ENCODE data around the gene CNPY4.
"Not testable (repeated sequence)": the region's sequence is repeated elsewhere in the genome, so short reads cannot be mapped to it uniquely, and the experiment has no call there.

Gene CNPY4

GRCh38 chr7:100122067-100122466 is 2.6 kb downstream of the CNPY4 start:
- H3K36me3 Mint-ChIP-seq (ENCODE audit: low read depth) = peaks cover 5% of the 10 kb centered on the region
- no peaks in the 10 kb centered on the region for H3K27me3 Mint-ChIP-seq
- peaks cover 50% of the 10 kb centered on the region for H3K4me1 Mint-ChIP-seq (ENCODE audit: low read depth)
- H3K9me3 Mint-ChIP-seq = no peaks in the 10 kb centered on the region
- no peak overlapping the region for H3K4me3 Mint-ChIP-seq
- H3K27ac Mint-ChIP-seq = peak overlapping the region; percentile 21

- no peaks in the 10 kb centered on the region for H3K27me3 Mint-ChIP-seq
Observed at GRCh38 chr7:100122568-100122967, 3.1 kb downstream of the CNPY4 start.

GRCh38 chr7:100124301-100125230 is 5.1 kb downstream of the CNPY4 start:
- H3K27ac Mint-ChIP-seq = peak overlapping the region; percentile 62
- H3K27me3 Mint-ChIP-seq = no peaks in the 10 kb centered on the region
- no peaks in the 10 kb centered on the region for H3K9me3 Mint-ChIP-seq
- H3K36me3 Mint-ChIP-seq (ENCODE audit: low read depth) = peaks cover 5% of the 10 kb centered on the region
- peaks cover 44% of the 10 kb centered on the region for H3K4me1 Mint-ChIP-seq (ENCODE audit: low read depth)
- peak overlapping the region; percentile 99 for H3K4me3 Mint-ChIP-seq

More at GRCh38 chr7:100122568-100122967, 3.1 kb downstream of the CNPY4 start:
- peaks cover 5% of the 10 kb centered on the region for H3K36me3 Mint-ChIP-seq (ENCODE audit: low read depth)
- H3K27ac Mint-ChIP-seq = no peak overlapping the region
- no peaks in the 10 kb centered on the region for H3K9me3 Mint-ChIP-seq
- H3K4me1 Mint-ChIP-seq (ENCODE audit: low read depth) = peaks cover 50% of the 10 kb centered on the region
- H3K4me3 Mint-ChIP-seq = no peak overlapping the region

GRCh38 chr7:100126239-100126930 is 7.0 kb downstream of the CNPY4 start:
- Mint-ChIP-seq H3K4me1 (ENCODE audit: low read depth) (peaks cover 36% of the 10 kb centered on the region), H3K27ac (peak overlapping the region; percentile 99), H3K36me3 (ENCODE audit: low read depth) (peaks cover 5% of the 10 kb centered on the region), H3K27me3 (no peaks in the 10 kb centered on the region), H3K4me3 (peak overlapping the region; percentile 99), H3K9me3 (no peaks in the 10 kb centered on the region)

GRCh38 chr7:100126931-100127865 is 7.8 kb downstream of the CNPY4 start, which contains the start of gene MBLAC1:
TSS of gene MBLAC1 (plus strand) at chr7:100126967. CDS start at chr7:100127396, 429 bp downstream.
- Mint-ChIP-seq H3K27me3 (no peaks in the 10 kb centered on the region), H3K36me3 (ENCODE audit: low read depth) (peaks cover 5% of the 10 kb centered on the region), H3K4me3 (peak within 1 kb of the TSS; percentile 99), H3K4me1 (ENCODE audit: low read depth) (peaks cover 40% of the 10 kb centered on the region), H3K9me3 (no peaks in the 10 kb centered on the region), H3K27ac (peak within 1 kb of the TSS; percentile 99)

GRCh38 chr7:100127866-100128636 is 8.6 kb downstream of the CNPY4 start:
- no peaks in the 10 kb centered on the region for H3K9me3 Mint-ChIP-seq
- H3K4me3 Mint-ChIP-seq = peak overlapping the region; percentile 99
- peaks cover 46% of the 10 kb centered on the region for H3K4me1 Mint-ChIP-seq (ENCODE audit: low read depth)
- H3K27me3 Mint-ChIP-seq = no peaks in the 10 kb centered on the region
- peak overlapping the region; percentile 7 for H3K27ac Mint-ChIP-seq
- peaks cover 5% of the 10 kb centered on the region for H3K36me3 Mint-ChIP-seq (ENCODE audit: low read depth)

GRCh38 chr7:100128637-100128963 is 9.2 kb downstream of the CNPY4 start:
- Mint-ChIP-seq H3K4me3 (peak overlapping the region; percentile 99), H3K9me3 (no peaks in the 10 kb centered on the region), H3K27me3 (no peaks in the 10 kb centered on the region), H3K36me3 (ENCODE audit: low read depth) (peaks cover 5% of the 10 kb centered on the region), H3K4me1 (ENCODE audit: low read depth) (peaks cover 46% of the 10 kb centered on the region), H3K27ac (peak overlapping the region; percentile 7)

- not testable (repeated sequence) for H3K4me3 Mint-ChIP-seq; H3K27me3 Mint-ChIP-seq; H3K27ac Mint-ChIP-seq; H3K9me3 Mint-ChIP-seq; H3K36me3 Mint-ChIP-seq (ENCODE audit: low read depth)
- H3K4me1 Mint-ChIP-seq (ENCODE audit: low read depth) = peaks cover 37% of the 10 kb centered on the region
Observed at GRCh38 chr7:100130220-100130607, 10.8 kb downstream of the CNPY4 start.

- peaks cover 31% of the 10 kb centered on the region for H3K4me1 Mint-ChIP-seq (ENCODE audit: low read depth)
- no peaks in the 10 kb centered on the region for H3K36me3 Mint-ChIP-seq (ENCODE audit: low read depth)
- H3K9me3 Mint-ChIP-seq = no peaks in the 10 kb centered on the region
- H3K27me3 Mint-ChIP-seq = no peaks in the 10 kb centered on the region
- no peak overlapping the region for H3K4me3 Mint-ChIP-seq
- no peak overlapping the region for H3K27ac Mint-ChIP-seq
Observed at GRCh38 chr7:100130608-100131453, 11.4 kb downstream of the CNPY4 start.

GRCh38 chr7:100132126-100132525 is 12.7 kb downstream of the CNPY4 start:
- Mint-ChIP-seq H3K27ac (no peak overlapping the region), H3K27me3 (no peaks in the 10 kb centered on the region), H3K36me3 (ENCODE audit: low read depth) (no peaks in the 10 kb centered on the region), H3K4me1 (ENCODE audit: low read depth) (peaks cover 21% of the 10 kb centered on the region), H3K9me3 (no peaks in the 10 kb centered on the region), H3K4me3 (no peak overlapping the region)

- Mint-ChIP-seq H3K36me3 (ENCODE audit: low read depth) (no peaks in the 10 kb centered on the region), H3K4me3 (no peak overlapping the region), H3K4me1 (ENCODE audit: low read depth) (peaks cover 23% of the 10 kb centered on the region), H3K27me3 (no peaks in the 10 kb centered on the region), H3K27ac (no peak overlapping the region), H3K9me3 (no peaks in the 10 kb centered on the region)
Observed at GRCh38 chr7:100132697-100133151, 13.3 kb downstream of the CNPY4 start.

GRCh38 chr7:100137851-100138760 is 18.7 kb downstream of the CNPY4 start:
- H3K27me3 Mint-ChIP-seq = no peaks in the 10 kb centered on the region
- peaks cover 21% of the 10 kb centered on the region for H3K4me1 Mint-ChIP-seq (ENCODE audit: low read depth)
- H3K9me3 Mint-ChIP-seq = no peaks in the 10 kb centered on the region
- H3K4me3 Mint-ChIP-seq = no peak overlapping the region
- H3K27ac Mint-ChIP-seq = peak overlapping the region; percentile 31
- no peaks in the 10 kb centered on the region for H3K36me3 Mint-ChIP-seq (ENCODE audit: low read depth)

All from stimulated activated naive CD8-positive, alpha-beta T cell treated with anti-CD3 and anti-CD28 coated beads, Interleukin-15, Interleukin-2, amounts not matched to agents 100 ng/mL and 50 ng/mL, for 24 hours (primary cell).